OCI-LY3 (cell line): ENCODE data around the gene MED4.
A peak's percentile ranks its signal among the peaks of the same experiment; 100 is the strongest.

Experiments used
- H2AFZ ChIP-seq: fragments of 200-600, 300-600 bp; shearing (Covaris generic); 2 replicates; pipeline ENCODE4 v1.6.0; 2014; ENCODE audit warnings: antibody characterized with exemption, low read depth, low read length
- H3K27ac ChIP-seq: fragments of 200-600, 300-600 bp; sonication (generic); 2 replicates; pipeline ENCODE4 v1.5.1; 2014; ENCODE audit warnings: mild to moderate bottlenecking, low read length, moderate library complexity, mixed read lengths
- H3K27me3 ChIP-seq: fragments of 200-600, 300-600 bp; sonication (generic); 2 replicates; pipeline ENCODE4 v1.6.1; 2014; ENCODE audit warnings: low read depth, low read length, mixed read lengths
- H3K36me3 ChIP-seq: fragments of 200-600, 300-600 bp; sonication (generic); replicated peaks from 2 replicates; pipeline ENCODE3; 2014; ENCODE audit warnings: low read depth, low read length, mixed read lengths
- H3K4me1 ChIP-seq: fragments of 300-600, 200-600 bp; sonication (generic); 2 replicates; pipeline ENCODE4 v1.6.1; 2014; ENCODE audit warnings: low read length, mixed read lengths
- H3K4me2 ChIP-seq: fragments of 200-600, 300-600 bp; sonication (generic); 2 replicates; pipeline ENCODE4 v1.6.1; 2014; ENCODE audit warnings: low read length, mixed read lengths
- H3K4me3 ChIP-seq: fragments of 300-600, 200-600 bp; sonication (generic); 2 replicates; pipeline ENCODE4 v1.5.1; 2014; ENCODE audit warnings: antibody characterized with exemption, mild to moderate bottlenecking, low read length, moderate library complexity
- H3K79me2 ChIP-seq: fragments of 300-600, 200-600 bp; shearing (Covaris generic); 2 replicates; pipeline ENCODE4 v1.6.1; 2014; ENCODE audit warnings: mild to moderate bottlenecking, low read length, mixed read lengths
- H3K9ac ChIP-seq: fragments of 300-600, 200-600 bp; shearing (Covaris generic); 2 replicates; pipeline ENCODE4 v1.6.0; 2014; ENCODE audit warnings: mild to moderate bottlenecking, low read length, moderate library complexity
- H3K9me3 ChIP-seq: fragments of 200-600, 300-600 bp; shearing (Covaris generic); 2 replicates; pipeline ENCODE4 v1.6.1; 2014; ENCODE audit warnings: low read length, mixed read lengths; ENCODE audit not compliant: insufficient read depth
- H4K20me1 ChIP-seq: fragments of 200-600, 300-600 bp; sonication (generic); 2 replicates; pipeline ENCODE4 v1.6.1; 2016; ENCODE audit warnings: low read length, mixed read lengths; ENCODE audit not compliant: insufficient read depth
- CTCF ChIP-seq: fragments of 200-600, 300-600 bp; sonication (generic); IDR thresholded peaks from 2 replicates; pipeline ENCODE4 v1.5.1; 2014; ENCODE audit warnings: antibody characterized with exemption, low read length, low read depth
- EZH2phosphoT487 ChIP-seq: fragments of 200-600 bp; shearing (Covaris generic); IDR thresholded peaks from 2 replicates; pipeline ENCODE4 v1.6.1; 2018; ENCODE audit warnings: antibody characterized with exemption, mixed run types, low read depth

The MED4 gene

GRCh38 chr13:48070942-48071341 is 24.0 kb downstream of the MED4 start:
- Histone ChIP-seq H4K20me1 (no peaks in the 10 kb centered on the region), H3K9me3 (no peaks in the 10 kb centered on the region), H3K4me3 (no peak overlapping the region), H3K27me3 (no peaks in the 10 kb centered on the region), H3K4me1 (peaks cover 14% of the 10 kb centered on the region), H3K27ac (no peak overlapping the region), H3K4me2 (no peak overlapping the region), H2AFZ (no peak overlapping the region), H3K79me2 (no peaks in the 10 kb centered on the region), H3K9ac (no peak overlapping the region), H3K36me3 (peaks cover 93% of the 10 kb centered on the region)
- no peak for TF ChIP-seq EZH2phosphoT487
- no peak for TF ChIP-seq CTCF

- peaks cover 90% of the 10 kb centered on the region for H3K36me3 ChIP-seq
- no peak overlapping the region for H3K27ac ChIP-seq
- no peaks in the 10 kb centered on the region for H4K20me1 ChIP-seq
- no peak overlapping the region for H2AFZ ChIP-seq
- H3K4me2 ChIP-seq = no peak overlapping the region
- peaks cover 14% of the 10 kb centered on the region for H3K4me1 ChIP-seq
- TF ChIP-seq EZH2phosphoT487 = no peak
- no peak for TF ChIP-seq CTCF
- H3K4me3 ChIP-seq = no peak overlapping the region
- no peaks in the 10 kb centered on the region for H3K27me3 ChIP-seq
- H3K9me3 ChIP-seq = no peaks in the 10 kb centered on the region
- no peaks in the 10 kb centered on the region for H3K79me2 ChIP-seq
- H3K9ac ChIP-seq = no peak overlapping the region
Observed at GRCh38 chr13:48069573-48069972, 25.3 kb downstream of the MED4 start.

- Histone ChIP-seq H3K9ac (no peak overlapping the region), H4K20me1 (no peaks in the 10 kb centered on the region), H3K4me3 (no peak overlapping the region), H3K27ac (no peak overlapping the region), H3K27me3 (no peaks in the 10 kb centered on the region), H2AFZ (no peak overlapping the region), H3K4me1 (peaks cover 14% of the 10 kb centered on the region), H3K9me3 (no peaks in the 10 kb centered on the region), H3K36me3 (peaks cover 86% of the 10 kb centered on the region), H3K79me2 (no peaks in the 10 kb centered on the region), H3K4me2 (no peak overlapping the region)
- TF ChIP-seq EZH2phosphoT487 (no peak), CTCF (no peak)
Observed at GRCh38 chr13:48068952-48069351, 26.0 kb downstream of the MED4 start.

- Histone ChIP-seq H2AFZ (no peak overlapping the region), H3K36me3 (peaks cover 77% of the 10 kb centered on the region), H3K4me3 (no peak overlapping the region), H3K79me2 (no peaks in the 10 kb centered on the region), H3K4me1 (peaks cover 14% of the 10 kb centered on the region), H3K9me3 (no peaks in the 10 kb centered on the region), H3K9ac (no peak overlapping the region), H3K4me2 (no peak overlapping the region), H3K27me3 (no peaks in the 10 kb centered on the region), H4K20me1 (no peaks in the 10 kb centered on the region), H3K27ac (no peak overlapping the region)
- TF ChIP-seq CTCF (peak; percentile 46), EZH2phosphoT487 (no peak)
Observed at GRCh38 chr13:48068036-48068435, 26.9 kb downstream of the MED4 start.
